PFSK-1 (cell line): ENCODE measurements around the gene FAM156A.
A peak's percentile ranks its signal among the peaks of the same experiment; 100 is the strongest.

Source experiments
- FOXP2 ChIP-seq: optimal IDR thresholded peaks from 2 replicates; pipeline ENCODE3; 2011; ENCODE audit warnings: borderline replicate concordance, control low read depth, inconsistent platforms; ENCODE audit not compliant: insufficient read depth; ENCODE audit errors: extremely low read length, extremely low read depth
- POLR2AphosphoS5 ChIP-seq: IDR thresholded peaks from 2 replicates; pipeline ENCODE4 v1.6.1; 2012; ENCODE audit warnings: low read depth, mild to moderate bottlenecking, control low read depth, low read length, moderate library complexity
- SIN3A ChIP-seq: IDR thresholded peaks from 2 replicates; pipeline ENCODE4 v1.6.1; 2012; ENCODE audit warnings: mild to moderate bottlenecking, low read length, moderate library complexity, borderline replicate concordance; ENCODE audit not compliant: insufficient read depth
- TAF1 ChIP-seq: IDR thresholded peaks from 2 replicates; pipeline ENCODE4 v1.6.1; 2012; ENCODE audit warnings: low read length, control low read depth, borderline replicate concordance; ENCODE audit not compliant: insufficient read depth
- TF ChIP-seq, protein P1 (sequence below), 2 experiments: IDR thresholded peaks; 2 replicates each; pipeline versions ENCODE4 v1.6.1 to v1.8.0; 2011 to 2012; ENCODE audit warnings: low read depth in 2 of 2, low read length in 2 of 2, control low read depth in 1 of 2, inconsistent platforms in 1 of 2, mild to moderate bottlenecking in 1 of 2, moderate library complexity in 1 of 2; ENCODE audit not compliant: insufficient read depth in 1 of 2

The FAM156A gene

GRCh38 chrX:53000447-53001135, 42.3 kb upstream of the FAM156A start:
- TF ChIP-seq TAF1 (no peak), POLR2AphosphoS5 (no peak), FOXP2 (no peak), SIN3A (no peak)
- TF ChIP-seq, protein P1, sequence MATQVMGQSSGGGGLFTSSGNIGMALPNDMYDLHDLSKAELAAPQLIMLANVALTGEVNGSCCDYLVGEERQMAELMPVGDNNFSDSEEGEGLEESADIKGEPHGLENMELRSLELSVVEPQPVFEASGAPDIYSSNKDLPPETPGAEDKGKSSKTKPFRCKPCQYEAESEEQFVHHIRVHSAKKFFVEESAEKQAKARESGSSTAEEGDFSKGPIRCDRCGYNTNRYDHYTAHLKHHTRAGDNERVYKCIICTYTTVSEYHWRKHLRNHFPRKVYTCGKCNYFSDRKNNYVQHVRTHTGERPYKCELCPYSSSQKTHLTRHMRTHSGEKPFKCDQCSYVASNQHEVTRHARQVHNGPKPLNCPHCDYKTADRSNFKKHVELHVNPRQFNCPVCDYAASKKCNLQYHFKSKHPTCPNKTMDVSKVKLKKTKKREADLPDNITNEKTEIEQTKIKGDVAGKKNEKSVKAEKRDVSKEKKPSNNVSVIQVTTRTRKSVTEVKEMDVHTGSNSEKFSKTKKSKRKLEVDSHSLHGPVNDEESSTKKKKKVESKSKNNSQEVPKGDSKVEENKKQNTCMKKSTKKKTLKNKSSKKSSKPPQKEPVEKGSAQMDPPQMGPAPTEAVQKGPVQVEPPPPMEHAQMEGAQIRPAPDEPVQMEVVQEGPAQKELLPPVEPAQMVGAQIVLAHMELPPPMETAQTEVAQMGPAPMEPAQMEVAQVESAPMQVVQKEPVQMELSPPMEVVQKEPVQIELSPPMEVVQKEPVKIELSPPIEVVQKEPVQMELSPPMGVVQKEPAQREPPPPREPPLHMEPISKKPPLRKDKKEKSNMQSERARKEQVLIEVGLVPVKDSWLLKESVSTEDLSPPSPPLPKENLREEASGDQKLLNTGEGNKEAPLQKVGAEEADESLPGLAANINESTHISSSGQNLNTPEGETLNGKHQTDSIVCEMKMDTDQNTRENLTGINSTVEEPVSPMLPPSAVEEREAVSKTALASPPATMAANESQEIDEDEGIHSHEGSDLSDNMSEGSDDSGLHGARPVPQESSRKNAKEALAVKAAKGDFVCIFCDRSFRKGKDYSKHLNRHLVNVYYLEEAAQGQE (IDR thresholded peaks at IDR 0.05; ENCODE audit: insufficient read depth in 1 of 2, low read depth in 2 of 2, low read length in 2 of 2) = no peak

- TF ChIP-seq, protein P1 (IDR thresholded peaks at IDR 0.05; ENCODE audit: insufficient read depth in 1 of 2, low read depth in 2 of 2, low read length in 2 of 2) = no peak
- TF ChIP-seq SIN3A = no peak
- no peak for TF ChIP-seq FOXP2
- TF ChIP-seq POLR2AphosphoS5 = no peak
- no peak for TF ChIP-seq TAF1
Measured at GRCh38 chrX:52995987-52996331, 37.6 kb upstream of the FAM156A start.

DNA sequence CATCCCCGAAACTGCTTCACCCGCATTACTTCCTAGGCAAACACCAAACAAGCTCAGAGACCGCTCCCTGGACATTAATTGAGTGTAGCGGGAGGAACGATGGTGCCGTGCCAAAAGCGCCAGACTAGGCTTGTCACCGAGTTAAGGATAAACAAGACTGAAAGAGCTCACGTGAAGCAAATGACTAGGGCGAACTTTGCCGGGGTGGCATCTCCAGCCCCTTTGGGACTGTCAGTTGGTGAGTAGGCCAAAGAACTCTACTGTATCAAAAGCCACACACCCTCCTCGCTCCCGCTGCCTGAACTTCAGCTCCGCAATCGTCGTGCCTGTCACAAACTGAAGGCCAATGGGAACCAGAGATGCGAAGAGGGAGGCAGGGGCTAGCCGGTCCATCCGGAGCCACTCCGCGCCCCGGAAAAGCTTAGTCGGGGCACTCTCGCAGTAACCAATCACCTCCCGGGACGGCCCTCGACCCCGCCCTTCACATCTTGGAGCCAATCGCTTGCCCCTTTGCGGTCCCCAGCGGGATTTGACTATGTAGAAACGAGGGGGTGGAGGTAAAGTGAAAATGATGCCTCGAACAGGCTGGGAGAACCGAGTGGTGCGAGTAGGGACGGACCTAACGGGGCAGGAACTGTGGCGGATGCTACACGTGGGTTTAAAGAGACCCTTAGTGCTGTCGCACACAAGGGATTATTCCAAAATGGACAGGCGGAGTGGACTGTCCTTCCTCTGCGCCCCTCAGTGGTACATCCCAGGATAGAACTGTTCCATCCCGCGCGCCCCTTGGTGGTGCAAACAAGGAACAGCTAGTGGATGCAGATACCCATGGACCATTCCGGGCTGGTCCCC, 37.0 kb upstream of the FAM156A start:
- peak; percentile 21; the same call in 1 of the 2 replicates for TF ChIP-seq SIN3A
- peak; percentile 56; the same call in 1 of the 2 replicates for TF ChIP-seq TAF1
- TF ChIP-seq, protein P1 (IDR thresholded peaks at IDR 0.05; ENCODE audit: insufficient read depth in 1 of 2, low read depth in 2 of 2, low read length in 2 of 2) = no peak
- no peak for TF ChIP-seq FOXP2
- 0 out of 2 replicates have a peak, but pooled peaks have one; percentile 26 for TF ChIP-seq POLR2AphosphoS5

DNA sequence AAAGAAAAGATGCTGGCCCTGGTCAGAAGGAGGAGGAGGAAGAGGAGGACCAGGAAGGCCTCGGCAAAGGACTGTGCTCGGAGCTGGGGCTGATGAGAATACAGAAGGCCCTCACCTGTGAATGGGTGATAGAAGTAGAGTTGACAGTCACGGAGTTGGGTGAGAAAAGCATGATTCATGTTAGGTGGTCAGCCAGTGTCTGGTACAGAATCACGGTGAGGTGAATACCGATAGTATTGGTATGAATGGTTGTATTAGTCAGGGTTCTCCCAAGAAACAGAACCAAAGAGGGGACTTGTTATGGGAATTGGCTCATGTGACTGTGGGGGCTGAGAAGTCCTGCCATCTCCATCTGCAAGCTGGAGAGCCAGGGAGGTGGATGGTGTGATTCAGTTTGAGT, 32.5 kb upstream of the FAM156A start:
- no peak for TF ChIP-seq TAF1
- no peak for TF ChIP-seq POLR2AphosphoS5
- TF ChIP-seq, protein P1 (IDR thresholded peaks at IDR 0.05; ENCODE audit: insufficient read depth in 1 of 2, low read depth in 2 of 2, low read length in 2 of 2) = no peak
- TF ChIP-seq FOXP2 = no peak
- no peak for TF ChIP-seq SIN3A
